Measurements from ENCODE around the gene SIK1.
"Not testable (repeated sequence)": the region's sequence is repeated elsewhere in the genome, so short reads cannot be mapped to it uniquely, and the experiment has no call there.

The SIK1 gene

GRCh38 chr21:43426404-43427241 lies at the start of gene SIK1:
Gene SIK1, minus strand, starts transcription at chr21:43427131. Its CDS starts 953 bp downstream, at chr21:43426178.
- not testable (repeated sequence) for DNase-seq (ENCODE audit: low spot score)

DNA sequence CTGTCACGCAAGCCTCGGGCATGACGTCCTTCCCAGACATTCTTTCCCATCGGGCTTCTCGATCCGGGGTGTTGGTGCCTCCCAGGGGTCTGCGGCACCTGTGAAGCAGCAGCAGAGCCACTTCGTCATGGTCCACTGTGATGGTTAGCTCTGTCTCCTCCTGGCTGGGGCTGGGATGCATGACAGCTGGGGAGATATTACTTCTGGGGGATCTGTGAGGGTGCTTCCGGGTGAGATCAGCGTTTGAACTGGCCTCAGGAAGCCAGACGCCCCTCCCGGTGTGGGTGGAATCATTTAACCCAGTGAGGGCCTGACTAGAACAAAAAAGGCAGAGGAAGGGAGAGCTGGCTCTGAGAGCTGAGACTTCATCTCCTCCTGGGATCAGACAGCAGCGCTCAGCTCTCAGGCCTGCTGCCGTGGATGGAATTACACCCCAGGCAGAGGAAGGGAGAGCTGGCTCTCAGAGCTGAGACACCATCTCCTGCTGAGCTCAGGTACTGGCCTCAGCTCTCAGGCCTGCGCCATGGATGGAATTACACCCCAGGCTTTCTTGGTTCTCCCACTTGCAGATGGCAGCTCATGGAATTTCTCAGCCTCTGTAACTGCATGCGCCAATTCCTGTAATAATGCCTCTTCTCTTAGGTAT lies 44.8 kb upstream of the SIK1 start:
- not testable (repeated sequence) for DNase-seq (ENCODE audit: low spot score)

- DNase-seq (ENCODE audit: low spot score) = not testable (repeated sequence)
Measured at GRCh38 chr21:43469719-43470458, 43.0 kb upstream of the SIK1 start.

DNA sequence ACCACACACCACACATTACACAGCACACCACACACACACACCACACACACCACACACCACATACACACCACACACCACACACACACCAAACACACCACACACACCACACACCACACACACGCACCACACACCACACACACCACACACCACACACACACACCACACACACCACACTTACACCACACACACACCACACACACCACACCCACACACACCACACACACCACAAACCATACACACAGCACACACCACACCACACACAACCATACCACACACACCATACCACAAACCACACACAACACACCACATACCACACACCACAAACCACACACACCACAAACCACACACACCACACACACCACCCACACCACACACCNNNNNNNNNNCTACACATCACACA lies 40.9 kb upstream of the SIK1 start:
- no peak for DNase-seq (ENCODE audit: low spot score)

DNA sequence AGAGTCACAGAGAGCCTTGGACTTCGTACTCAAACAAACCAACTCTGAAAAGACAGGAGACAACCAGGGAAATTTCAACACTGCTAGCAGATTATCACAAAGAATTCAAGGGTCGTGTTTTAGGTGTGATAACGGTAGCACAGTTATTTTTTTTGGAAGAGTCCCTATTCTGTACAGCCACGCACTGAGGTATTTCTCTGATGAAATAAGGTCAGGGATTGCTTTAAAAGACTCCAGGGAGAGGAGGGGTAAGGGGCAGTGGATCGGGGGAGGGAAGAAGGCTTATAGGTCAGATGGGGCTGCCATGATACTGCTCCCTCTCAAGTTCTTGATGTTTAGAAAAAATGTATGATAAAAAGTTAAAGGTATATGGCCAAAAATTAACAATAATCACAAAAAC lies 38.2 kb upstream of the SIK1 start:
- DNase-seq (ENCODE audit: low spot score) = not testable (repeated sequence)

GRCh38 chr21:43463498-43464261 lies 36.7 kb upstream of the SIK1 start:
- DNase-seq (ENCODE audit: low spot score) = not testable (repeated sequence)

- not testable (repeated sequence) for DNase-seq (ENCODE audit: low spot score)
Measured at GRCh38 chr21:43462932-43463331, 36.0 kb upstream of the SIK1 start.

DNA sequence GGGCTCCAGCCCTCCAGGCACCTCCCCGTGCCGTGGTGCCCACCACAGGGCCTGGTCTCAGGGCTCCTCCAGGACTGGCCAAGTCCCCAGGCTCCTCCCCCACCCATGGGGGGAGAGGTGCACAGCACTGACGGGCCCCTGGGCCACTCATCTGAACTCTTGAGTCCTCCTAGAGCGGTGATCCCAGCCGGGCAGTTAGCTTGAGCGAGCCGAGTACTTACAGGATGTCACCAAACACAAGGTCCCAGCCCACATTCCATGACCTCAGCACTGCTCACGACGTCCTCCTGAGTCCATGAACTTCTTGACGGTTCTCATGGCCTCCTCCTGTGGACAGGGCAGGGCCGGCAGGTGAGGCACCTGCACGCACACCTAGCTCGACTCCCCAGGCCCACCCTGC lies 33.5 kb upstream of the SIK1 start:
- not testable (repeated sequence) for DNase-seq (ENCODE audit: low spot score)

DNA sequence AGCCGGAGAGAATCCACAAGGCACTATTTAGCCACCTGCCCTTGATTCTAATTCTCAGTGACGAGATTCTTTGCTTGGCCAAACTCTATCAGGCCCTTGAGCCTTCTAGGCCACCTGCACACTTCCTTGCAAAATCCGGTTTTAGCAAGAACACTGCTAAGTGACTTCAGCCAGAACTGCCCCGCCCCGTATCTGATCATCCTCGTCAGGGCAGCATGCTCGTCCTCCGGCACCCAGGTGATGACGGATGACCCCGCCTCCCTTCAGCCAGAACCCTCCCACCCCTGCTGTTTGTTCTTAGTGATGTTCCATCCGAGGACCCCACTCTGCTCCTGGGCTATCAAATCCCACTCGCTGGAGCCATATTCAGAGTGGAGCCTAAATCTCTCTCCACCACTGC lies 32.1 kb upstream of the SIK1 start:
- not testable (repeated sequence) for DNase-seq (ENCODE audit: low spot score)

DNA sequence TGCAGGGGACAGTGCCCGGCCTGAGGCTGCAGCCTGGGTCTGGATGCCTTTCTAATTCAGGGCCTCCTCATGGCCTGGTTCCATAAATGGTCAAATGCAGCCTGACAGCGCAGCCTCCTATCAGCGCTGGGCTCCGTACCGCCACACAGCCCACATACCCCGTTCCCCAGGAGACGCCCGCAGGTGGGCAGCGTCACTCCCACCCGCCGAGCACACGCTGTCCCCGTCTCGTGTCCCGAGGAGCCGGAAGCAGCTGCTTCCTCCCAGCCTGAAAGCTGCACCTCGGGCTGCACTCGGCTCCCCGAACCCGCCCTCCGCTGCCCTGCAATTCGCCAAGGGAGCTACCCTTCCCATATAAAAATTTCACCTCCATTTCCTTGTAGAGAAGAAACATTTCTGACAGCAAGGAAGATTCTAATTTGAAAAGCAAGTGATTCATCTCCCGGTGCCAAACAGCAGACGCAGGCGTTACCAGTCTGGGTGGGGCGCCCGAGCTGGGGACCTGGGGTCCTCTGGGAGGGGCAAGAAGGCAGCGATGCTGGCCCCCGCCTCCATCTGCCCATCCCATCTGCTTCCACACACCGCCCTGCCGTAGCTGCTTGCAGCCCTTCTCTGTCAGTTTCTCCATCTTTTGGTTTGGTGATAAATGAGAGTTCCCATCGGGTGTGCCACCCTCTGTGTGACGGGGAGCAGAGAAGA lies 29.8 kb upstream of the SIK1 start:
- not testable (repeated sequence) for DNase-seq (ENCODE audit: low spot score)

DNA sequence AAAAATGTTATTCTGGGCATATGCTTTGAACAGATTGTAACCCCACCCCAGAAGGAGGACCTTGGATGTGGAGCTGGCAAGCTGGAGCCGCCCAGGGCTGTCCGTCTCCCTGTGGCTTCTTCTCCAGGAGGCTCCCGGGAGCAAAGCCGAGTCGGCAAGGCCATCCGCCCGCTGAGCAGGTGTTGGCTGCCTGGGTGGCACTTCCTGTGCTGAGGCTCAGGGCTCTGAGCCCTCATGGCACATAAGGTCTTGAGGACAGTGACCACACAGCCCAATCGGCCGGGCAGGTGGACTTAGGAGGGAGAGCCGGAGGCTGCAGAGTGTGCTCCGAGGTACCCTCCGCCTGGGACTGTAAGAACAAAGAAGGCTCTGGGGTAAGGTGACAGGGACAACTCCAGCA lies 28.8 kb upstream of the SIK1 start:
- DNase-seq (ENCODE audit: low spot score) = not testable (repeated sequence)

GRCh38 chr21:43454176-43454575 lies 27.2 kb upstream of the SIK1 start:
- not testable (repeated sequence) for DNase-seq (ENCODE audit: low spot score)

DNA sequence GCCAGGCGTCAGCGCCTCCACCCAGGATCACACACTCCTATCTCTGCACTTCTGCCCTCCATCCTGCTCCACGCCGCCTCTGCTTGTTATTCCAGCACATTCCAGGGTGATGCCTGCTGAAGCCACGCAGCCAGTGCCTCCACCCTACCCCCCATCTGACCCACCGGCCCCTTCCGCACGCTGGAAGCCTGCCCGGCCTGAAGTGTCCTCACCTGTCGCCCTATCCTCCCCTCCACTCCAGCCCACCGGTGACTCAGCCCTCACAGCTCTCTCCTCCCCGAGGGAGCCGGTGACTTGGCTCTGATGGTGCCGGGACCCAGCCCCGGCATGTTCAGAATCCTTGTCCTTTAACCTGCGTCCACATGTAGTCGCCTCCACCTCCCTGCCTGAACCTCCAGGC lies 24.9 kb upstream of the SIK1 start:
- DNase-seq (ENCODE audit: low spot score) = not testable (repeated sequence)

GRCh38 chr21:43450287-43450686 lies 23.4 kb upstream of the SIK1 start:
- not testable (repeated sequence) for DNase-seq (ENCODE audit: low spot score)

DNA sequence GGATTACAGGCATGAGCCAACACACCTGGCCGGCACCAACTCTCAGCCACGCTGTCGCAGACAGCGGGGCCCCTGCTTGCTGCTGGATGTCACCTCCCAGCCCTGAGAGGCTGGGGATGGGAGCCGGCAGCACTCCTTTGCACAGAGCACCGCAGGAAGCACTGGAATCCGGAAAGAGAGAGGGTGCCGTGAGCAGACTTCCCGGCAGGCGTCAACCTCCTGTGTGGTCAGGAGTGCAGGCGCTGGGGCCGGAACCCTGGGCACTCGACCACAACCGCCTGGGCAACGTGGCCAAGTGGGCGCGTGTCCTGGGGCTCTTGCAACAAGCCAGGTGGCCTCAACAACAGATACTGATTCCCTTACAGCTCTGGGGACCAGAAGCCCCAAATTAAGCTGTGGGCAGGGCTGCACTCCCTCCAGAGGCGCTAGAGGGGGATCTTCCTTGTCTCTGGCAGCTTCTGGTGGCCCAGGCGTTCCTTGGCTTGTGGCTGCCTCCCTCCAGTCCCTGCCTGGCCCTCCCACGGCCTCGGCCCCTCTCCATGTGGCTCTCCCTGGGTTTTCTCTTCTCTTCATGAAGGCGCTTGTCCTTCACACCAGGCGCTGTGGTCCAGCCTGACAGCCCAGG lies 20.5 kb upstream of the SIK1 start:
- not testable (repeated sequence) for DNase-seq (ENCODE audit: low spot score)

DNA sequence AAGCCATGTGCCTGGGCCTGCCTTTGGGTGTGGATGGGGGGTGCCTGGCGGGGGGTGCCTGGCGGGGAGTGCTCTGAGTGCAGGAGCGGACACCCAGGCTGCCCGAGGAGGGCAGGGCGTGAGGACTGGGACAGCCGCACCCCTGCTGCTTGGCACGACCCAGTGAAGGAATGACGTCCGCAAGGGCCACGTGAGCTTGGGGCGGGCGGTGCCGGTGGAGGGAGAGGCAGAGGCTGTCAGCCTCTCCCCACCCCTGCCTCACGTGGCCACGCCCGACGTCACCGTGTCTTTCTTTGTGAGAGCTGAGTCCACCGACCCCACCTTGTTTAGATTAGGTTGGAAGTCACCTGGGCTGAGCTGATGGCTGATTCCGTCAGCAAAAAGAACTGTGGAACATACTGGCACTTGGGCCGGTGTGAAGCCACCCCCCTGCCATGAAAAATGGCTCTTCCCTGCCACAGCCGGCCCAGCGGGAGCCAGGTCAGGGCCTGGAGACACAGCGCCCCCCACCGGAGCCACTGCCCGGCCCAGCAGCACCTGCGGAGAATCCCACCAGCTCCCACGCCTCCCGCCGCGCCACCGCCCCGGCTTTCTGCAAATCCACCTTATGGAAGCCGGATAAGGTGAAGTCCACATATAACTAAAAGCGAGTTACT lies 19.5 kb upstream of the SIK1 start:
- not testable (repeated sequence) for DNase-seq (ENCODE audit: low spot score)

DNA sequence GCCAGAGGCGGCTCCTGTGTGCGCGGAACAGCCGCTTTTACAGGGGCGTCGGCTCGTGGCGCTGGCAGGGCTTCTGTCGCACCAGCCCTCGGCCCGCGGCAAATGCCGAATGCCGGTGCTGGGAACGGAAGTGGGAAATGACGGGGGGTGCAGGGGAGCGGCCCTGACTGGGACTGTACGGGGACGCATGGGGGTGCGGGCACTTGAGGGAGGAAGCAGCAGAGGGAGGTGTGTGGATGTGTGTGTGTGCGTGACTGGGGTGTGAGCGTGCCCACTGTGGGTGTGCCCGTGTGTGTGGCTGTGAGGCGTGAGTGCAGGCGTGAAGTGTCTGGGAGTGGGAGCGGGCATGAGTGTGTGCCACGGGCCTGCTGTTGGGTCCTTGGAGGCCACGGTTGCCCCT lies 17.6 kb upstream of the SIK1 start:
- DNase-seq (ENCODE audit: low spot score) = not testable (repeated sequence)

- not testable (repeated sequence) for DNase-seq (ENCODE audit: low spot score)
Measured at GRCh38 chr21:43442571-43442970, 15.6 kb upstream of the SIK1 start.

DNA sequence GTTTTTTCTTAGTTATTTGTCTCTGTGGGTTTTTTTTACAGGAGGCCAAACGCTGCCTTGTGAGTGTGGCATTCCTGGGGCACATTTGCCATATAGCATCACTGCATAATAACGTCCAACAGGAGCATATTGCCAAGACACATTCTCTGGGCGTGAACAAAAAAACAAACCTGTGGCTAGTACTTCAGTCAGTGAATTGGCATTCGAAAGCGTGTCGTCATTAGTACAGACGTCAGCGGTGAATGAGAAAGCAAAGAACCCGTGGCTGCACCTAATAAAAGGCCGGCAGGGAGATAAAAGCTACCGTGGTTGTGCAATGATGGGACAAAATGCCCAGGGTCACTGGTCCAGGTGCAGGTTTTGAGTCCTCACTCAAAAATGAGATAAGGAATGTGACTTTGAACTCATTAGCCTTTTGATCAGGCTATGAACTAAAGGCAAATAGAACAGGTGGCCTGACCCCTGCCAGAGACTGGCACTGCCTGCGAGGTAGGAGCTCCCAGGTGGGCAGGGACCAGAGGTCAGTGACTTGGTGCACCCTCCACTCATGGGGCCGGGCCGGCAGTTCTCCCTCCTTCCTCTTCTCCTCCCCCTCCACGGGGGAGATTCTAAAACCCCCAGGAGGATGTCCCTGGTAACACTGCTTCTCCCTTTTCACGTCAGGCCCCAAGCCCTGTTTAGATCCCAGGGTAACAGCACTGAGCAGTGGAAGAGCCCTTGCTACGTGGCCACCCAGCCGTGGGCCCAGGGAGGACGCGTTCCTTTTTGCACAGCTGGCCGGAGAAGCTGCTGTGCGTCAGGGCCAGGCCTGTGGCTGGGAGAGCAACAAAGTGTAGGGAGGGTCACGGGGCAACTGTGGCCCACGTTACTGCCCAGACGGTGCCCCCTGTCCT lies 14.2 kb upstream of the SIK1 start:
- DNase-seq (ENCODE audit: low spot score) = not testable (repeated sequence)
